A549 (cell line): ENCODE results near the gene DEFB132. TPM values are rescaled to one million over a fixed set of nuclear protein-coding genes. Genes with fewer than 3 reads are reported as not detected.

ENCODE experiments used
- ATAC-seq, 2 experiments: fragments of 200-7000 bp in 1 of 2; fragments of >200 bp in 1 of 2; cut with Nextera tagmentation in 1 of 2; cut with Tn5 transposase in 1 of 2; 3 replicates each; pipeline versions ENCODE4 v1.8.0 to v1.9.1; 2018 to 2020; ENCODE audit warnings: mild to moderate bottlenecking in 1 of 2, moderate library complexity in 1 of 2
- CTCF ChIA-PET: fragments of 300-600 bp; sonication (Branson Sonifier 250); formaldehyde crosslinking; extraction: SDS; loops from one replicate; lab custom pipeline; 2021; ENCODE audit warnings: antibody characterized with exemption, inconsistent platforms; lab: Yijun Ruan, JAX
- POLR2A ChIA-PET: fragments of 350-600 bp; formaldehyde crosslinking; extraction: SDS; loops from one replicate; lab custom pipeline; 2021; ENCODE audit warnings: antibody characterized with exemption, inconsistent platforms; lab: Yijun Ruan, JAX
- DNase-seq, 2 experiments: peaks; one replicate each; pipeline versions ENCODE4 v3.0.0 to v3.0.0-alpha.2; 2011 to 2016; ENCODE audit warnings: low read depth in 1 of 2, low spot score in 1 of 2
- FAIRE-seq: peaks from 2 replicates; lab custom pipeline; 2011; peaks lifted over from hg19 to GRCh38; lab: Jason Lieb, UNC
- H3K27ac ChIP-seq, 2 experiments: fragments of >200 bp; sonication (Bioruptor Twin); formaldehyde crosslinking; 3 replicates each; pipeline ENCODE4 v1.5.1; 2016 to 2017
- H3K4me1 ChIP-seq: fragments of >200 bp; sonication (Bioruptor Twin); formaldehyde crosslinking; 3 replicates; pipeline ENCODE4 v1.6.1; 2016
- H3K4me2 ChIP-seq: fragments of >200 bp; sonication (Bioruptor Twin); formaldehyde crosslinking; 3 replicates; pipeline ENCODE4 v1.6.1; 2016
- H3K4me3 ChIP-seq: fragments of >200 bp; sonication (Bioruptor Twin); formaldehyde crosslinking; 3 replicates; pipeline ENCODE4 v1.5.1; 2016
- H3K9me3 ChIP-seq: fragments of >200 bp; sonication (Bioruptor Twin); formaldehyde crosslinking; 3 replicates; pipeline ENCODE4 v1.6.1; 2016
- CBX2 ChIP-seq: fragments of 200-600 bp; sonication (generic); IDR thresholded peaks from 2 replicates; pipeline ENCODE4 v1.6.1; 2016; ENCODE audit warnings: low read depth, mild to moderate bottlenecking, borderline replicate concordance
- CHD2 ChIP-seq: fragments of 150-350 bp; IDR thresholded peaks from 2 replicates; pipeline ENCODE4 v1.6.1; 2014; ENCODE audit warnings: low read length; ENCODE audit not compliant: partially characterized antibody
- EHF ChIP-seq: fragments of 250-450 bp; sonication (Bioruptor Pico); IDR thresholded peaks from 2 replicates; pipeline ENCODE4 v1.5.0; 2020; ENCODE audit warnings: mild to moderate bottlenecking
- EHMT2 ChIP-seq: fragments of 200-600 bp; sonication (generic); IDR thresholded peaks from 2 replicates; pipeline ENCODE4 v1.6.1; 2016; ENCODE audit warnings: antibody characterized with exemption, low read depth, mild to moderate bottlenecking, moderate library complexity
- EP300 ChIP-seq, 2 experiments: fragments of >200 bp; sonication (Bioruptor Twin); formaldehyde crosslinking; IDR thresholded peaks; 2 replicates in 1 of 2; 3 replicates in 1 of 2; pipeline ENCODE4 v1.6.1; 2016 to 2017
- GATA3 ChIP-seq: IDR thresholded peaks from 2 replicates; pipeline ENCODE4 v1.6.1; 2012; ENCODE audit warnings: borderline replicate concordance
- HOXA7 ChIP-seq: fragments of 250-450 bp; sonication (Bioruptor Pico); IDR thresholded peaks from 2 replicates; pipeline ENCODE4 v1.5.0; 2020; ENCODE audit warnings: mild to moderate bottlenecking, moderate library complexity
- HOXB13 ChIP-seq: fragments of 250-450 bp; sonication (Bioruptor Pico); IDR thresholded peaks from 2 replicates; pipeline ENCODE4 v1.5.0; 2020; ENCODE audit warnings: low read depth, mild to moderate bottlenecking, moderate library complexity
- HOXB5 ChIP-seq: fragments of 250-450 bp; sonication (Bioruptor Pico); IDR thresholded peaks from 2 replicates; pipeline ENCODE4 v1.5.0; 2020; ENCODE audit warnings: mild to moderate bottlenecking, moderate library complexity
- JUN ChIP-seq, 2 experiments: fragments of >200 bp; sonication (Bioruptor Twin); formaldehyde crosslinking; IDR thresholded peaks; 2 replicates in 1 of 2; 3 replicates in 1 of 2; pipeline ENCODE4 v1.6.1; 2016 to 2017
- KDM5A ChIP-seq: fragments of 200-600 bp; sonication (generic); IDR thresholded peaks from 2 replicates; pipeline ENCODE4 v1.6.1; 2016; ENCODE audit warnings: antibody characterized with exemption, mild to moderate bottlenecking
- MYC ChIP-seq: IDR thresholded peaks from 2 replicates; pipeline ENCODE4 v1.6.1; 2012; ENCODE audit warnings: mild to moderate bottlenecking, inconsistent platforms, low read length, improper control_type of control experiment, borderline replicate concordance
- NFE2L2 ChIP-seq: fragments of 150-350 bp; conservative IDR thresholded peaks from 2 replicates; pipeline ENCODE4 v1.6.1; 2014; ENCODE audit warnings: low read length
- PHF8 ChIP-seq: fragments of 200-600 bp; sonication (generic); IDR thresholded peaks from 2 replicates; pipeline ENCODE4 v1.6.1; 2016; ENCODE audit warnings: low read depth, mild to moderate bottlenecking, antibody characterized with exemption, moderate library complexity, borderline replicate concordance
- RARB ChIP-seq: fragments of 250-450 bp; sonication (Bioruptor Pico); IDR thresholded peaks from 2 replicates; pipeline ENCODE4 v1.8.0; 2021; ENCODE audit warnings: mild to moderate bottlenecking, moderate library complexity
- RFX5 ChIP-seq: fragments of 450-650 bp; IDR thresholded peaks from 2 replicates; pipeline ENCODE4 v1.7.1; 2014; ENCODE audit warnings: antibody characterized with exemption, mild to moderate bottlenecking, moderate library complexity
- RNF2 ChIP-seq: fragments of 200-600 bp; sonication (generic); IDR thresholded peaks from 2 replicates; pipeline ENCODE4 v1.6.1; 2016; ENCODE audit warnings: low read depth, mild to moderate bottlenecking, antibody characterized with exemption, moderate library complexity, borderline replicate concordance
- SMC3 ChIP-seq: fragments of >200 bp; sonication (Bioruptor Twin); formaldehyde crosslinking; IDR thresholded peaks from 3 replicates; pipeline ENCODE4 v1.6.1; 2018; ENCODE audit warnings: inconsistent platforms
- TFCP2L1 ChIP-seq: fragments of 250-450 bp; sonication (Bioruptor Pico); IDR thresholded peaks from 2 replicates; pipeline ENCODE4 v1.5.0; 2021; ENCODE audit warnings: mild to moderate bottlenecking
- TP53 ChIP-seq: fragments of 250-450 bp; sonication (Bioruptor Pico); IDR thresholded peaks from 2 replicates; pipeline ENCODE4 v1.5.0; 2021; ENCODE audit warnings: mild to moderate bottlenecking, moderate library complexity
- ZC3H11A ChIP-seq: fragments of 450-650 bp; IDR thresholded peaks from 2 replicates; pipeline ENCODE4 v1.6.1; 2014; ENCODE audit warnings: antibody characterized with exemption, mild to moderate bottlenecking
- ZFP36 ChIP-seq: fragments of 450-650 bp; IDR thresholded peaks from 2 replicates; pipeline ENCODE4 v1.6.1; 2014; ENCODE audit warnings: borderline replicate concordance; ENCODE audit not compliant: partially characterized antibody
- ZSCAN20 ChIP-seq: fragments of 250-450 bp; sonication (Bioruptor Pico); IDR thresholded peaks from 2 replicates; pipeline ENCODE4 v1.8.0; 2022; ENCODE audit warnings: mild to moderate bottlenecking, moderate library complexity
- WGBS: methylation state at CpG from one replicate; pipeline ENCODE4 v1.1.6; 2017; ENCODE audit errors: missing lambda C conversion rate; 5-methylcytosine and 5-hydroxymethylcytosine counted together
- polyA plus RNA-seq, 4 experiments: library from polyadenylated mRNA; depleted of rRNA in 3 of 4; stranded (reverse); fragments of >200 nt; fragmentation: RNase III in 1 of 4; extraction: RNeasy Plus Mini Kit Qiagen cat#74134 plus additional on column Dnase treatment in 1 of 4; gene quantifications; 2 replicates in 3 of 4; 3 replicates in 1 of 4; pipeline ENCODE4 v1.2.3, GENCODE V29; 2011 to 2017
- TF ChIP-seq, protein P1 (sequence below): fragments of >200 bp; sonication (Bioruptor Twin); formaldehyde crosslinking; IDR thresholded peaks from 3 replicates; pipeline ENCODE4 v1.6.1; 2016
- TF ChIP-seq, protein P2 (sequence below): fragments of >200 bp; sonication (Bioruptor Twin); formaldehyde crosslinking; IDR thresholded peaks from 2 replicates; pipeline ENCODE4 v1.6.1; 2016
- TF ChIP-seq, protein P3 (sequence below): fragments of >200 bp; sonication (Bioruptor Twin); formaldehyde crosslinking; IDR thresholded peaks from 3 replicates; pipeline ENCODE4 v1.5.1; 2016
- TF ChIP-seq, protein P4 (sequence below): IDR thresholded peaks from 2 replicates; pipeline ENCODE4 v1.6.1; 2012; ENCODE audit warnings: low read depth, borderline replicate concordance
- TF ChIP-seq, protein P5 (sequence below): fragments of 250-450 bp; sonication (Bioruptor Pico); IDR thresholded peaks from 2 replicates; pipeline ENCODE4 v1.5.0; 2021; ENCODE audit warnings: mild to moderate bottlenecking, moderate library complexity, borderline replicate concordance
- TF ChIP-seq, protein P6 (sequence below): IDR thresholded peaks from 2 replicates; pipeline ENCODE4 v1.6.1; 2012

The DEFB132 gene
- polyA plus RNA-seq, 2 of the 4 experiments (the other 2 are of a cell fraction) = not detected

DNA sequence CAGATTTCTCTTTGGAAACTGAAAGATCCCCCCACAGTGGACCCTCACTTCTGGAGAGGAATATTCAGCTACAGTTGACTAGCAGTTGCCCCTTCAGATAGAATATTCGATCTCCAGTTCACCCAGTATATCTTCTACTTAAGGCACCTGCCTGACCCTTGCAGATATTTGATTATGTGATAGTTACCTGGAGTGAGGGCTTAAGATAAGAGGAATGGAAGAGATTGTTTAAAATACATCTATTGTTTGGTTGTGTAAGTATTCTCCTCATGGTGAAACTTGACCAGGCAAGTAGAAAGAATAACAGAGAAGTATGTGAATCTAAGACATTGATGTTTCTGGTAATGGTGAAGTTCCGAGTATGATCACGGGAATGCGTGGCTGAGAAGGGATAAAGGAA, 38.3 kb downstream of the DEFB132 start:
- no peak overlapping the region for H3K4me2 ChIP-seq
- WGBS = 92% methylated on average over 4 of the region's 4 CpGs
- ATAC-seq (no peak), DNase-seq (no peak), FAIRE-seq (no peak)
- TF ChIP-seq, protein P1, sequence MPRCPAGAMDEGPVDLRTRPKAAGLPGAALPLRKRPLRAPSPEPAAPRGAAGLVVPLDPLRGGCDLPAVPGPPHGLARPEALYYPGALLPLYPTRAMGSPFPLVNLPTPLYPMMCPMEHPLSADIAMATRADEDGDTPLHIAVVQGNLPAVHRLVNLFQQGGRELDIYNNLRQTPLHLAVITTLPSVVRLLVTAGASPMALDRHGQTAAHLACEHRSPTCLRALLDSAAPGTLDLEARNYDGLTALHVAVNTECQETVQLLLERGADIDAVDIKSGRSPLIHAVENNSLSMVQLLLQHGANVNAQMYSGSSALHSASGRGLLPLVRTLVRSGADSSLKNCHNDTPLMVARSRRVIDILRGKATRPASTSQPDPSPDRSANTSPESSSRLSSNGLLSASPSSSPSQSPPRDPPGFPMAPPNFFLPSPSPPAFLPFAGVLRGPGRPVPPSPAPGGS = no peak
- TF ChIP-seq RFX5 (no peak), CBX2 (no peak), ZFP36 (no peak), HOXB13 (CRISPR knock-in tag) (no peak), EHF (CRISPR knock-in tag) (no peak), ZSCAN20 (CRISPR knock-in tag) (no peak), PHF8 (no peak), HOXA7 (CRISPR knock-in tag) (no peak), EP300 (IDR thresholded peaks at IDR 0.05) (no peak), TP53 (CRISPR knock-in tag) (no peak), CHD2 (no peak)
- TF ChIP-seq, protein P2, sequence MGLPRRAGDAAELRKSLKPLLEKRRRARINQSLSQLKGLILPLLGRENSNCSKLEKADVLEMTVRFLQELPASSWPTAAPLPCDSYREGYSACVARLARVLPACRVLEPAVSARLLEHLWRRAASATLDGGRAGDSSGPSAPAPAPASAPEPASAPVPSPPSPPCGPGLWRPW = no peak
- TF ChIP-seq, protein P3, sequence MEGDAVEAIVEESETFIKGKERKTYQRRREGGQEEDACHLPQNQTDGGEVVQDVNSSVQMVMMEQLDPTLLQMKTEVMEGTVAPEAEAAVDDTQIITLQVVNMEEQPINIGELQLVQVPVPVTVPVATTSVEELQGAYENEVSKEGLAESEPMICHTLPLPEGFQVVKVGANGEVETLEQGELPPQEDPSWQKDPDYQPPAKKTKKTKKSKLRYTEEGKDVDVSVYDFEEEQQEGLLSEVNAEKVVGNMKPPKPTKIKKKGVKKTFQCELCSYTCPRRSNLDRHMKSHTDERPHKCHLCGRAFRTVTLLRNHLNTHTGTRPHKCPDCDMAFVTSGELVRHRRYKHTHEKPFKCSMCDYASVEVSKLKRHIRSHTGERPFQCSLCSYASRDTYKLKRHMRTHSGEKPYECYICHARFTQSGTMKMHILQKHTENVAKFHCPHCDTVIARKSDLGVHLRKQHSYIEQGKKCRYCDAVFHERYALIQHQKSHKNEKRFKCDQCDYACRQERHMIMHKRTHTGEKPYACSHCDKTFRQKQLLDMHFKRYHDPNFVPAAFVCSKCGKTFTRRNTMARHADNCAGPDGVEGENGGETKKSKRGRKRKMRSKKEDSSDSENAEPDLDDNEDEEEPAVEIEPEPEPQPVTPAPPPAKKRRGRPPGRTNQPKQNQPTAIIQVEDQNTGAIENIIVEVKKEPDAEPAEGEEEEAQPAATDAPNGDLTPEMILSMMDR = no peak
- TF ChIP-seq, protein P4, sequence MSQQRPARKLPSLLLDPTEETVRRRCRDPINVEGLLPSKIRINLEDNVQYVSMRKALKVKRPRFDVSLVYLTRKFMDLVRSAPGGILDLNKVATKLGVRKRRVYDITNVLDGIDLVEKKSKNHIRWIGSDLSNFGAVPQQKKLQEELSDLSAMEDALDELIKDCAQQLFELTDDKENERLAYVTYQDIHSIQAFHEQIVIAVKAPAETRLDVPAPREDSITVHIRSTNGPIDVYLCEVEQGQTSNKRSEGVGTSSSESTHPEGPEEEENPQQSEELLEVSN = no peak
- H3K4me1 ChIP-seq = peaks cover 32% of the 10 kb centered on the region
- ChIA-PET CTCF (interaction anchor here (0.8 to 11.0 kb wide), 4 partner anchors 16 to 42 kb away, joined by 3 to 111 read pairs (median 6); no protein-coding TSS in a partner anchor), POLR2A (interaction anchor here (6.0 kb wide), 1 partner anchor 29 kb away, joined by 69 read pairs; the partner anchor contains the start of gene SOX12)
- H3K9me3 ChIP-seq = no peaks in the 10 kb centered on the region
- no peak overlapping the region for H3K27ac ChIP-seq
- no peak overlapping the region for H3K4me3 ChIP-seq

DNA sequence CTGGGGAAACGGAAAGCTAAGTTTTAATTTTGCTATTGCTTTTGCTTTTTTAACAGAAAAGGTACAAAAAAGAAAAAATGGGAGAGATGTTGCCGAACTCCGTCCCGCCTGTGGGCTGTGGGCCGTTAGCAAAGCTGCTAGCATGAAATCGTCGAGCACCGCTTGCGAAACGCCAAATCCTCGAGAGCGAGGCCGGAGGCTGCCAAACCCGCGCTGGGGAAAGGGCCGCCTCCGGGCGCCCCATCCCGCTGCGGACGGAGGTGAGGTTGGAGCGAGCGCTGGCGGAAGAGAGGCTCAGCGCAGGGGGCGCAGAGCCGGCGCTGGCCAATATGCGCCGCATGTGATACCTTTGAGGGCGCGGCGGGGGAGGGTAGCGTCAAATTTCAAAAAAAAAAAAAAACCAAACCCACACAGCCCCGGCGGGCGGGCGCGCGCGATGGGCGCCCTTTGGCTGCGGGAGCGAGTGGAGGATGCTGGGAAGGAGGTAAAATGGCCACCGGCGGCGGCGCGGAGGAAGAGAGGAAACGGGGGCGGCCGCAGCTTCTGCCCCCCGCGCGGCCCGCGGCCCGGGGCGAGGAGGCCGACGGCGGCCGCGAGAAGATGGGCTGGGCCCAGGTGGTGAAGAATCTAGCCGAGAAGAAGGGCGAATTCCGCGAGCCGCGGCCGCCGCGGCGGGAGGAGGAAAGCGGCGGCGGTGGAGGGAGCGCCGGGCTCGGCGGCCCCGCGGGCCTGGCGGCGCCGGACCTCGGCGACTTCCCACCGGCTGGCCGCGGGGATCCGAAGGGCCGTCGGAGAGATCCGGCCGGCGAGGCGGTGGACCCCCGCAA, 39.8 kb downstream of the DEFB132 start, which contains the start of gene ZCCHC3:
TSS of gene ZCCHC3 (plus strand) at position 473 of the 827 bp plus-strand sequence. CDS start at position 490, 17 bp downstream.
- H3K4me3 ChIP-seq = peak within 1 kb of the TSS; percentile 75
- peak within 1 kb of the TSS; percentile 84 for H3K4me2 ChIP-seq
- peaks cover 33% of the 10 kb centered on the region for H3K4me1 ChIP-seq
- H3K9me3 ChIP-seq = no peaks in the 10 kb centered on the region
- ChIA-PET CTCF (interaction anchor here (1.7 to 11.0 kb wide), 4 partner anchors 31 to 56 kb away, joined by 5 to 111 read pairs (median 6); no protein-coding TSS in a partner anchor), POLR2A (interaction anchor here (0.7 to 6.0 kb wide), 6 partner anchors 12 to 50 kb away, joined by 3 to 69 read pairs (median 4); partner anchors contain the start of gene SOX12)
- WGBS = under 1% methylated on average over 67 of the region's 99 CpGs
- peak within 1 kb of the TSS; percentile 95 to 97 for H3K27ac ChIP-seq
- FAIRE-seq (peak; percentile 18), DNase-seq (peak; percentile 94 to 95), ATAC-seq (peak; percentile 92 to 96)
- TF ChIP-seq KDM5A = peak; percentile 71
- TF ChIP-seq ZFP36 = no peak
- TF ChIP-seq MYC = peak; percentile 84
- TF ChIP-seq, protein P5, sequence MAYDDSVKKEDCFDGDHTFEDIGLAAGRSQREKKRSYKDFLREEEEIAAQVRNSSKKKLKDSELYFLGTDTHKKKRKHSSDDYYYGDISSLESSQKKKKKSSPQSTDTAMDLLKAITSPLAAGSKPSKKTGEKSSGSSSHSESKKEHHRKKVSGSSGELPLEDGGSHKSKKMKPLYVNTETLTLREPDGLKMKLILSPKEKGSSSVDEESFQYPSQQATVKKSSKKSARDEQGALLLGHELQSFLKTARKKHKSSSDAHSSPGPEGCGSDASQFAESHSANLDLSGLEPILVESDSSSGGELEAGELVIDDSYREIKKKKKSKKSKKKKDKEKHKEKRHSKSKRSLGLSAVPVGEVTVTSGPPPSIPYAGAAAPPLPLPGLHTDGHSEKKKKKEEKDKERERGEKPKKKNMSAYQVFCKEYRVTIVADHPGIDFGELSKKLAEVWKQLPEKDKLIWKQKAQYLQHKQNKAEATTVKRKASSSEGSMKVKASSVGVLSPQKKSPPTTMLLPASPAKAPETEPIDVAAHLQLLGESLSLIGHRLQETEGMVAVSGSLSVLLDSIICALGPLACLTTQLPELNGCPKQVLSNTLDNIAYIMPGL (CRISPR knock-in tag) = no peak
- no peak; the same call in 1 of the 2 replicates for TF ChIP-seq TP53 (CRISPR knock-in tag)
- TF ChIP-seq ZC3H11A = no peak
- no peak for TF ChIP-seq CBX2
- TF ChIP-seq HOXB5 (CRISPR knock-in tag) = 0 out of 2 replicates have a peak, but pooled peaks have one; percentile 51
- TF ChIP-seq GATA3 = peak; percentile 62
- TF ChIP-seq, protein P6, sequence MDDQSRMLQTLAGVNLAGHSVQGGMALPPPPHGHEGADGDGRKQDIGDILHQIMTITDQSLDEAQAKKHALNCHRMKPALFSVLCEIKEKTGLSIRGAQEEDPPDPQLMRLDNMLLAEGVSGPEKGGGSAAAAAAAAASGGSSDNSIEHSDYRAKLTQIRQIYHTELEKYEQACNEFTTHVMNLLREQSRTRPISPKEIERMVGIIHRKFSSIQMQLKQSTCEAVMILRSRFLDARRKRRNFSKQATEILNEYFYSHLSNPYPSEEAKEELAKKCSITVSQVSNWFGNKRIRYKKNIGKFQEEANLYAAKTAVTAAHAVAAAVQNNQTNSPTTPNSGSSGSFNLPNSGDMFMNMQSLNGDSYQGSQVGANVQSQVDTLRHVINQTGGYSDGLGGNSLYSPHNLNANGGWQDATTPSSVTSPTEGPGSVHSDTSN = no peak
- TF ChIP-seq EHMT2 = no peak
- TF ChIP-seq TFCP2L1 (CRISPR knock-in tag) = 0 out of 2 replicates have a peak, but pooled peaks have one; percentile 20
- TF ChIP-seq EP300 (IDR thresholded peaks at IDR 0.05) = no peak
- TF ChIP-seq HOXB13 (CRISPR knock-in tag) = no peak
- no peak for TF ChIP-seq NFE2L2
- TF ChIP-seq RNF2 = no peak
- TF ChIP-seq RARB = no peak
- TF ChIP-seq SMC3 = peak; percentile 46; the same call in 2 of the 3 replicates
- TF ChIP-seq JUN (IDR thresholded peaks at IDR 0.05) = peak; percentile 91 to 96
